Kidney (tissue), 14 donors: ENCODE measurements around the gene PRXL2A. TPM values are rescaled to one million over a fixed set of nuclear protein-coding genes. Genes with fewer than 3 reads are reported as not detected.

Experiments
- DNase-seq, 5 donors: peaks; one replicate each; pipeline ENCODE4 v3.0.0-alpha.2; 2013 to 2020
- FAIRE-seq: peaks from 2 replicates; lab custom pipeline; 2012; peaks lifted over from hg19 to GRCh38; lab: Jason Lieb, UNC
- H3K27ac ChIP-seq, 2 donors: one replicate each; pipeline ENCODE4 v1.7.0; 2013; ENCODE audit warnings: low read depth in 2 of 2, low read length in 2 of 2, inconsistent platforms in 1 of 2
- H3K27me3 ChIP-seq: one replicate; pipeline ENCODE4 v1.7.1; 2013; ENCODE audit warnings: low read length, inconsistent platforms; ENCODE audit not compliant: control insufficient read depth, insufficient read depth
- H3K36me3 ChIP-seq, 3 donors: one replicate each; pipeline versions ENCODE4 v1.7.0 to v1.7.1; 2013; ENCODE audit warnings: low read length in 3 of 3, control low read depth in 1 of 3, inconsistent platforms in 1 of 3; ENCODE audit not compliant: insufficient read depth in 3 of 3, control insufficient read depth in 2 of 3
- H3K4me1 ChIP-seq, 3 donors: one replicate each; pipeline versions ENCODE4 v1.7.0 to v1.7.1; 2013; ENCODE audit warnings: low read length in 3 of 3, inconsistent platforms in 1 of 3, low read depth in 1 of 3; ENCODE audit not compliant: control insufficient read depth in 2 of 3, insufficient read depth in 2 of 3
- H3K4me3 ChIP-seq, 3 donors: one replicate each; pipeline versions ENCODE4 v1.7.0 to v1.8.1; 2013; ENCODE audit warnings: low read length in 3 of 3, control low read depth in 1 of 3, inconsistent platforms in 1 of 3
- H3K9ac ChIP-seq, 3 donors: one replicate each; pipeline versions ENCODE4 v1.7.0 to v1.7.1; 2013; ENCODE audit warnings: low read length in 3 of 3, control low read depth in 1 of 3, inconsistent platforms in 1 of 3
- H3K9me3 ChIP-seq, 3 donors: one replicate each; pipeline versions ENCODE4 v1.7.0 to v1.7.1; 2013; ENCODE audit warnings: low read length in 3 of 3, control low read depth in 1 of 3, inconsistent platforms in 1 of 3; ENCODE audit not compliant: control insufficient read depth in 2 of 3, insufficient read depth in 1 of 3
- CTCF ChIP-seq: IDR thresholded peaks from 3 replicates; pipeline ENCODE4 v1.5.1; 2012; ENCODE audit warnings: mild to moderate bottlenecking, moderate library complexity, borderline replicate concordance; ENCODE audit not compliant: insufficient read depth; ENCODE audit errors: extremely low read depth
- intact Hi-C: fragments of 100-400 bp; cut with DNase I; formaldehyde crosslinking; loops from one replicate; pipeline ENCODE4 v1.11.1; 2022
- polyA plus RNA-seq: library from polyadenylated mRNA; stranded (reverse); fragments of 350-450 nt; fragmentation: Illumina TruSeq; extraction: RNeasy Lipid Tissue Mini Kit (QIAGEN cat#74804); gene quantifications from one replicate; pipeline ENCODE4 v1.2.3, GENCODE V29; 2014; ENCODE audit warnings: low read depth, low replicate concordance; ENCODE audit not compliant: insufficient read depth
- total RNA-seq: library from RNA; stranded (reverse); fragmentation: NEBNext Ultra II Directional; extraction: Animal tissue kit (Norgen Biotek cat#: 25700); gene quantifications from one replicate; pipeline ENCODE4 v1.2.1, GENCODE V29; 2021
- donor health status: control.
- donor health status: control.
- donor health status: control.
- donor health status: control.
- donor health status: control.
- donor health status: DM: yes; HTN: yes; CAD: no.
- donor health status: Normal renal cell carcinoma (clear cell type).

The PRXL2A gene
- total and polyA plus RNA-seq, 2 donors from 2014 or later = 69.4 to 101 TPM

GRCh38 chr10:80410578-80411145, 2.3 kb downstream of the PRXL2A start:
- no peak for FAIRE-seq
- H3K4me1 ChIP-seq = peaks cover 10 to 52% (median 45%) of the 10 kb centered on the region in 3 donors

GRCh38 chr10:80411267-80411668, 2.9 kb downstream of the PRXL2A start:
- intact Hi-C loops = no loop called here
- no peak for FAIRE-seq
- H3K27ac ChIP-seq = peak overlapping the region in 1 of 2 donors; percentile 35

More at GRCh38 chr10:80410578-80411145, 2.3 kb downstream of the PRXL2A start:
- DNase-seq = no peak
- Histone ChIP-seq H3K4me3 (peak overlapping the region in 1 of 3 donors; percentile 79), H3K27me3 (no peaks in the 10 kb centered on the region), H3K27ac (peak overlapping the region; percentile 26 to 58), H3K36me3 (no peaks in the 10 kb centered on the region), H3K9ac (no peak overlapping the region), H3K9me3 (no peaks in the 10 kb centered on the region)
- TF ChIP-seq CTCF = no peak
- intact Hi-C loops = no loop called here

GRCh38 chr10:80411681-80412220, 3.4 kb downstream of the PRXL2A start:
- intact Hi-C loops = no loop called here
- H3K4me3 ChIP-seq = no peak overlapping the region
- H3K36me3 ChIP-seq = no peaks in the 10 kb centered on the region
- H3K9ac ChIP-seq = no peak overlapping the region
- peaks cover 7 to 51% (median 48%) of the 10 kb centered on the region in 3 donors for H3K4me1 ChIP-seq
- no peaks in the 10 kb centered on the region for H3K27me3 ChIP-seq
- no peaks in the 10 kb centered on the region for H3K9me3 ChIP-seq
- TF ChIP-seq CTCF = no peak
- H3K27ac ChIP-seq = peak overlapping the region in 1 of 2 donors; percentile 35
- FAIRE-seq = no peak
- no peak for DNase-seq

More at GRCh38 chr10:80411267-80411668, 2.9 kb downstream of the PRXL2A start:
- Histone ChIP-seq H3K36me3 (no peaks in the 10 kb centered on the region), H3K9ac (no peak overlapping the region), H3K9me3 (no peaks in the 10 kb centered on the region), H3K4me3 (no peak overlapping the region), H3K4me1 (peaks cover 8 to 52% (median 49%) of the 10 kb centered on the region in 3 donors), H3K27me3 (no peaks in the 10 kb centered on the region)
- no peak for TF ChIP-seq CTCF
- DNase-seq = peak in 1 of 5 donors; percentile 90
